Islet precursor cell (in vitro differentiated cells): Measurements from ENCODE around the gene PHB1.
"Not testable (repeated sequence)": the region's sequence is repeated elsewhere in the genome, so short reads cannot be mapped to it uniquely, and the experiment has no call there.

Experiments
- DNase-seq: peaks from one replicate; pipeline ENCODE4 v3.0.0-alpha.2; 2018

Gene PHB1

GRCh38 chr17:49372425-49372824 is 42.3 kb downstream of the PHB1 start:
- no peak for DNase-seq

GRCh38 chr17:49370971-49371834 is 43.5 kb downstream of the PHB1 start:
- DNase-seq: no peak

GRCh38 chr17:49369760-49370159 is 44.9 kb downstream of the PHB1 start:
- no peak for DNase-seq

GRCh38 chr17:49369089-49369488 is 45.6 kb downstream of the PHB1 start:
- DNase-seq: no peak

GRCh38 chr17:49365667-49366066 is 49.0 kb downstream of the PHB1 start:
- peak; percentile 83 for DNase-seq

GRCh38 chr17:49365126-49365525 is 49.6 kb downstream of the PHB1 start:
- DNase-seq: not testable (repeated sequence)

GRCh38 chr17:49364119-49364518 is 50.6 kb downstream of the PHB1 start:
- DNase-seq: no peak

GRCh38 chr17:49363251-49363650 is 51.4 kb downstream of the PHB1 start:
- DNase-seq: no peak

GRCh38 chr17:49362723-49363117 is 52.0 kb downstream of the PHB1 start:
- no peak for DNase-seq

- peak; percentile 100 for DNase-seq
Measured at GRCh38 chr17:49361902-49362722, 52.6 kb downstream of the PHB1 start, which contains the start of gene ZNF652. Gene ZNF652 (minus strand): TSS chr17:49362250. CDS start chr17:49317725, 44,525 bp downstream.

GRCh38 chr17:49361129-49361901 is 53.4 kb downstream of the PHB1 start:
- peak; percentile 75 for DNase-seq

GRCh38 chr17:49360796-49361128 is 53.9 kb downstream of the PHB1 start:
- no peak for DNase-seq

GRCh38 chr17:49359990-49360795 is 54.5 kb downstream of the PHB1 start:
- peak; percentile 40 for DNase-seq

GRCh38 chr17:49358641-49359247 is 55.9 kb downstream of the PHB1 start:
- DNase-seq: peak; percentile 18

- peak; percentile 2 for DNase-seq
Measured at GRCh38 chr17:49357516-49357915, 57.2 kb downstream of the PHB1 start.

- no peak for DNase-seq
Measured at GRCh38 chr17:49356320-49356719, 58.4 kb downstream of the PHB1 start.
